DMS53 treated with DMSO at 0.1 percent for 48 hours (cell line): ENCODE measurements around the gene LRRC8E.
"Not testable (repeated sequence)": the region's sequence is repeated elsewhere in the genome, so short reads cannot be mapped to it uniquely, and the experiment has no call there.

Source experiments
- DNase-seq: peaks from one replicate; lab custom pipeline; 2025; ENCODE audit not compliant: unreplicated experiment; lab: John Stamatoyannopoulos, UW

Gene LRRC8E

DNA sequence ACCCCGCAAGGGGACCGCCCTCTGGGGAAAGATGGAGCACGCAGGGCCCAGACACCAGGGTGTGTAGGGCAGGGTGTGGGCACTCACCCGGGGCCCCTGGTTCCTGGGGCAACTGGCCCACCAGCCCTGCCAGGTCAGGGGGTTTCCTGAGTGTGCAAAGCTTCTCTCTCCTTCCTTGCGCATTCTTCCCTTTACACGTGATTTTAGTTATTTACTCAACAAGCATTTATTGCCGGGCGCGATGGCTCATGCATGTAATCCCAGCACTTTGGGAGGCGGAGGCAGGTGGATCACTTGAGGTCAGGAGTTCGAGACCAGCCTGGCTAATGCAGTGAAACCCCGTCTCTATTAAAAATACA is 34.6 kb upstream of the LRRC8E start:
- DNase-seq = no peak

- no peak for DNase-seq
Measured at GRCh38 chr19:7855426-7856108, 32.7 kb upstream of the LRRC8E start.

DNA sequence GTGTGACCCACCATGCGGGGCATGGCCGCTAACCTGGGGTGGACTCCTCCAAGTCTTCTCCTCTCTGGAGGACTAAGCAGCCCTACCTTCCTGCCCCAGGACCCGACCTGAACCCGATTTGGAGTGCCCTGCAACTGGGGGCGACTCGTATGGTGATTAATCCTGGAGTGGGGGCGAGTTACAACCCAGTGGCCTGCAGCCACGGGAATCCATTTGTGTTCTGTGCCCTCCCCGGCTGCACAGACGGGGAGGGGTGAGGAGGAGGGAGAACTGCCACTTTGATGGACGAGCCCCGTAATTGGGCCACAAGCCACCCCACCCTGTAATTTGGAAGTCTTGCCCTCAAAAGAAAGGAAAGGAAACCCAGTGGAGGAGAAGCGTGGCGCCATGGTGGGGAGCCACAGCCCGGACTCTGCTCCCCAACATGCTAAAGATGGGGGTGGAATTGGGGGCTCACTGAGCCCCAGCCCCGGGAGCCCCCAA is 32.2 kb upstream of the LRRC8E start:
- DNase-seq = no peak

DNA sequence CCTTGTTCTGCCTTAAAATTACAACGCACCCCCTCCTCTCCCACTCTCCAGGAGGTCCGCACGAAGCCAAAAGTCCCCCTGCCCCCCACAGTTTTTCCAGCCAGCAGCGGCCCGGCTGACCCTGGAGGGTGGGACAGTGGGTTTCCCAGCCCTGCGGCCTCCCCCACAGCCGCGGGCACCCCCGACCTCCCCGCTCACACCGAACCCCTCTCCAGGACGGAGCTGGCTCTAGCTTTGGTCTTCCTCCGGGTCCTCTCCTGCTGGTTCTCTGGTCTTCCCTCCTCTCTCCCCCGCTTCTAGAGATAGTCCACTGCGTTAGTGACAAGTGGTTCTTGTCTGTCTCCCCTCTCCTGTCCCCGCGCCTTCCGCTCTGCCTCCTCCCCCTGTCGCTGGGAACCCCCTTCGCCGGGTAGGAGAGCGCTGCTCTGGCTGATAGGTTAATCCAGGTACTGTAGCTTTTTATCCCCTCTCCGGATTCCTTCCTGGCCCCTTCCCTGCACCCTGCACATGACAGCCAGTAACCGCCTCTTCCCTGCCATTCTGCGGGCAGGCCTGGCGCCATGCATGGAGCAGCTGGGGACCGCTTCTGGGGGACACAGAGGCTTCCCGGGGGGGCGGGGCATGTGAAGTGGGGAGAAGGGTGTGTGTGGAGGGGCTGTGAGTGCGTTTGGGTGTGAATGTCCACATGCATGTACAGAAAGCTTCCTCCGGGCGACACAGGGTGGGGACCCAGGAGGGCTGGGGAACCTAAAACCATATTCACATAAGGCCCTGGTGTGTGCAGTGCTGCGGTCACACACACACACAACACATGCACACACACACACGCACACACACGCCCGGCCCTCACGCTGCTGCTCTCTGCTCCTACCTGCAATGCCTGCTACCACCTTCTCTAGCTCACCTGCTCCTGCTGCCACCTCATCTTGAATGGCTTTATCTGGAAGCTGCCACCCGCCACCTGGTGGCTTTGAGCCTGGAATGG is 31.3 kb upstream of the LRRC8E start:
- DNase-seq = no peak

DNA sequence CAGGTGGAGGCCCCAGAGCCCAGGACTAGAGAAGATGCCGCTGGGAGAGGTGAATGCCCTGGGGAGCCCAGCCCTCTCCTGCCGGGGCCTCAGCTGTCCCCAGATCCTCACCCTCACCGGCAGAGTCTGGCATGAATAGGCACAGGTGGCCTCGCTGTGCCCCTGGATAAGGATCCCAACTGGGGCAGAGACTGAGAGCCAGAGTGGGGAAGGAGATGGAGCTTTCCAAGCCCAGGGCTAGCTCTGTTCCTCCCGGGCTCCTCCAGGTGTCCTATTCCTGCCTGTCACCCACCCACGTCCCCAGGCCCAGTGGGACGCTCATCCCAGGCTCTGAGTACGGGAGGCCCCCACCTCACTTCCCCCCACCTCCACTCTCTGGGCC is 30.6 kb upstream of the LRRC8E start:
- peak; percentile 6 for DNase-seq

DNA sequence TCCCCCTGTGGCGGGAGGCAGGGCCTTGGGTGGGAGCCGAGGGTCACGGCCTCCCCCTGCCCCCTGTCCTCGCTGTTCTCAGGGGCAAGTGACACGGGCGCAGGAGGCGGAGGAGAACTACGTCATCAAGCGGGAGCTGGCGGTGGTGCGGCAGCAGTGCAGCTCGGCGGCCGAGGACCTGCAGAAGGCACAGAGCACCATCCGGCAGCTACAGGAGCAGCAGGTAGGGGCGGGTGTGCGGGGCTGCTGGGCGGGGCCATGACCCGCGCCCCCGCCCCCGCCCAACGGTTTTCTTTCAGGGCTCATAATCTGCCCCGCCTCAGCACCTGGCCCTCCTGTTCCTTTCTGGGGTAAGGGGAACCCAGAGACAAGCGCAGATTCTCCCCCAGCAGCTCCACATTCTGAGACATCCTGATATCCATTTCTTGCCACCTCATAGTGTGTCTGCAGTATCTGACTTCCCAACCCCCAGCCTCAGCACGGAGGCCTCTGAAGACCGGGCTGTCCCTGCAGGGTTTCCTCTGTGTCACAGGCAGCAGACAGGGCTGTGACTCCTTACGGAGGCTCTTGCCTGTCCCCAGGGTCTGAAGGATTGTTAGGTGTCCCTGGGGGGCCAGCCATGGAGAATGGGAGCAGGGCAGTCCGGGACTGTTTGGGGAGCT is 30.1 kb upstream of the LRRC8E start:
- DNase-seq = peak; percentile 13

DNA sequence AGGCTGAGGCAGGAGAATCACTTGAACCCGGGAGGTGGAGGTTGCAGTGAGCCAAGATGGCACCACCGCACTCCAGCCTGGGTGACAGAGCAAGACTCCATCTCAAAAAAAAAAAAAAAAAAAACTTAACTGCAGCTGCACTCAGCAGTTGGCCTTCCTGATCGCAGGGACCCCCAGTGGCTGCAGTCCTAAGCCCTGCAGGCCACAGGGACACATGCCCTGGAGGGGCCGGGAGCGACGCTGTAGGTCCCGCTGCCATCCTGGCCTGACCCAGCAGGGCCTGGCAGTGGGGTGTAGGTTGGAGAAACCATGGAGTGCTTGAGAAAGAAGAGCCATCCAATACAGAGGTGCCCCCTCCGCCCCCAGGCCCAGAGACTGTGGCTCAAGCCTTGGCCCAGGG is 29.2 kb upstream of the LRRC8E start:
- not testable (repeated sequence) for DNase-seq

DNA sequence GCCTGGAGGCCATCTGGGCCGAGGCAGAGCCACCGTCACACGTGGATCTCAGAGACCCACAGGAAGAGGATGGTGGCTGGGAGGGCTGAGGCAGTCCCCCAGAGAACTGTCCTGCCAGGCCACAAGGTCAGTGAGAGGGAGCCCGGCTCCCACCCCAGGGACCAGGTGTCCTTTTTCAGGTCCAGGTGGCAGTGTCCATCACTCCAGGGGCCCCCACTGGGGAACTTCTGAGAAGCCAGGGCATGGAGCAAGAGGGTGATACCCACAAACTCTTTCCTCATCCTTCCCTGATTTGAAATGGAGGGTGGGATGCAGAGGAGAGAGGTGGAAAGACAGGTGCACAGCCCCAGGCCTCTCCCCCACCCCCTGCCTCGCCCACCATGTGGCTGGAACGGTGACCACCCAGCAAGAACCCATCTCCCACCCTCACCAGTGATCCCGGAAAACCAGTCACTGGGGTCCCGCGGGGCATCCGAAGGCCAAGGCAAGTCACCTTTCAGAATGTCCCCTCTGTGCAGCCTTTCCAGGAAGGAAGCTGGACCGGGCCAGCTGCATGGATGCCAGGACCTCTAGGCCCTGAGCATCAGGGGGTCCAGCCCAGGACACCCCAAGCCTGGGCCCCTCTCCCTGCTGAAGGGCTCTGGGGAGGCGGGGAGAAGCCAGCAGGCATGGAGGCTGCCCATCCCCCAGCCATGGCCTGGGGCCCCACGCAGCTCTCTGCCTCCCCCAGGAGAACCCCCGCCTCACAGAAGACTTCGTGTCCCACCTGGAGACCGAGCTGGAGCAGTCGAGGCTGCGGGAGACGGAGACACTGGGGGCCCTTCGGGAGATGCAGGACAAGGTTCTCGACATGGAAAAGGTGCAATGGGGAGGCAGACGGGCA is 28.2 kb upstream of the LRRC8E start:
- DNase-seq = no peak

DNA sequence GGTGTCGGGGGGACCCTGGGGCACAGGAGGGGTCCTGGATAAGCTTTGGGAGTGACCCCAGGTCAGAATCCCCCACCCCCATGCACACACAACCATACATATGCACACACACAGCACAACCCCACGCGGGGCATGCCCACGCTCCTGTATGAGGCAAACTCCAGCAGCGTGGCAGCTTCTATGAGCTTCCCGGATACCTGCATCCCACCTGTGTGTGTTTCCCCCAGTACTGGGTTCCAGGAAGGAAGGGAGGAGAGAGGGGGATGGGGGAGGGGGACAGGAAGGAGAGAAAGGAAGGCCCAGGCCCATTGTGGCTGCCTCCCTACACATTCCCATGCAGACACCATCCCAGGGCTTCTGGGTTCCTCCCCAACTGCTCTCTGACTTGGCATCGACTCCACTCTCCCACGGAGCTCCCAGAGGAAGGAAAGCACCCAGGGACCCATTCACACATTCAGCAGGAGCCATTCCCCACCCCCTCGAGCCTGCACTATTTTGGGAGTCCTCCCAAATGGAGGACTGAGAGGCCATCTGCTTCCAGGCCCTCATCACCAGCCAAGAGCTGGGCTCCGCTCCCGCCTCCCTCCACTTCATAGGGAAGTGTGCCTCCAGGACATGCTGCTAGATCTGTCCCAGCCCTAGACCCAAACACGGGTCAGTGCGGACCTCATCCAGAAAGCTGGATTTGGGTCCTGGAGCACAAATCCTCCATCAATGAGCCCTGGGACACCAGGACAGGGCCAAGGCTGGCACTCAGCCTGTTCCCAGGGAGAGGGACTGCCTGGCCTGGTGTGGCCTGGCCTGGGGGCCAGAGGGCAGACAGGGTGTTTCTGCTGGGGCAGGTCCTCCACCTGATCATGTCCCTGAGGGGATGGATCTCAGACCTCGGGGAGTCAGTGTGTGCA is 27.3 kb upstream of the LRRC8E start:
- no peak for DNase-seq

GRCh38 chr19:7861619-7862412 is 26.5 kb upstream of the LRRC8E start:
- DNase-seq = no peak

DNA sequence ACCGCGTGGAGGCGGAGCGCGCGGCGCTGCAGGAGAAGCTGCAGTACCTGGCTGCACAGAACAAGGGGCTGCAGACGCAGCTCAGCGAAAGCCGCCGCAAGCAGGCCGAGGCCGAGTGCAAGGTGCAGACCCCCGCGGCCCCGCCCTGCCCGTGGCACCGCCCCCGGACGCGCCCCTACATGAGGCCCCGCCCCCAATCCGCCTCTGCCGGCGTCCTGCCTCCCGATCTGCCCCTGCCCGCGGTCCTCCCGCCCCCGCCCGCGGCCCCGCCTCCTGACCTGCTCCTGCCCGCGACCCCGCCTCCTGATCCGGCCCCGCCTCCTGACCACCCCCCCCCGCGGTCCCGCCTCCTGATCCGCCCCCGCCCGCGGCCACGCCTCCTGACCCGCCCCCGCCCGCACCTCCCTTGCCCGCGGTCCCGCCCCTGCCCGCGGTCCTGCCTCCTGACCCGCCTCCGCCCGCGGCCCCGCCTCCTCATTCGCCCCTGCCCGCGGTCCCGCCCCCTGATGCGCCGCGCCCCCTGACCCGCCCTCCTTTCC is 25.8 kb upstream of the LRRC8E start:
- peak; percentile 38 for DNase-seq

- peak; percentile 11 for DNase-seq
Measured at GRCh38 chr19:7863157-7863970, 24.9 kb upstream of the LRRC8E start.

- no peak for DNase-seq
Measured at GRCh38 chr19:7863971-7864689, 24.2 kb upstream of the LRRC8E start.

GRCh38 chr19:7864690-7865074 is 23.6 kb upstream of the LRRC8E start:
- DNase-seq = no peak

DNA sequence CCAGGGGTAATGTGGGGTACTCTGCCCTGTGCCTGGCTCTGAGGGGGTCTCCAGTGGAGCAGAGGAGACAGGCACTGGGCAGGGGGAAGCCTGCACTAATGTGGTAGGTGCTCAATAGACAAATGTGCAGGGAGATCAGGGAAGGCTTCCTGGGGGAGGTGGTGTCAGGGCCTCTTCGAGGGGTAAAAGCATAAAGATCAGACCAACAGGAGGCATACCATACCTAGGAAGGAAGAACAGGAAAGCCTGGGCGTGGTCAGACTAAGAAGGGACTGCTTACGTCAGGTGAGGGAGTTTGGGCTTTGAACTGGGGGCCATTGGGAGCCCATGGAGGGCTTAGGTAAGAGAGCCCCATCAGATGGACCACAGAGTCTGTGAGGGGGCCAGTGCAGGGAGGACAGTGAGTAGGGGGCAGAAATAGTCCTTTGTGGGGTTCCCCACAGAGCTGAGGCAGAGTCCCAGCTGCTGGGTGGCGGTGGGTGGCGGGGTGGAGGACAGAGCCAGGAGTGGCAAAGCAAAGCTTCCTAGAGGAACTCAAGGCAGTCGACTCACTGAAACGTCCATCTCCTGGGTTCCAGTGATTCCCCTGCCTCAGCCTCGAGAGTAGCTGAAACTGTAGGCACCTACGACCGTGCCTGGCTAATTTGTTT is 22.9 kb upstream of the LRRC8E start:
- DNase-seq = no peak

DNA sequence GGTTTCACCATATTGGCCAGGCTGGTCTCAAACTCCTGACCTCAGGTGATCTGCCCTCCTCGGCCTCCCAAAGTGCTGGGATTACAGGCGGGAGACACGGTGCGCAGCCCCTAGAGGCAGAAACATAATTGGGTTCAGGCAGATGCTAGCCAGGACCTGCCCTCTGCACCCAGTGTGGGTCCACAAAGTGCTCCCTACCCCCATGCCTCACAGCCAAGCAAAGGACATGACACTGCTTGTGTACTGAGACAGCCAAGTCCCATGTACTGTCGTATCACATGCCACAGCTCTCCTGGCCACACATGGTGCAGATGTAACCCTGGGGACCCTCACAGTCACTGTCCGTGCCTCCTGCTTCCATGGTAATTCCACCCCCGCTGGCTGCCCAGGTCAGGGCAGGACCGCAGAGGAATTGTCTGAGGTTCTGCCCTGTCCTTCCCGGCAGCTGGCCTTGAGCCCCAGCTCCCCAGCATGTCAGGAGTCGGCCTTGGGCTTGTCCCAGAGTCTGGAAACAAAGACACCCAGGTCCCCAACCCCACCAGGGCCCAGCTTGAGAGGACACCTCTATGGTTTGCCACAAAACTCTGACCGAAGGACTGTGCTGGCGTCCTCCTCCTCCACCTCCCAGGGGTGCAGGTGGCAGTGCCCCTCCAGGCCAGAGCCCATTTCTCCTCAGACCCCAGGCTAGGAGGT is 21.8 kb upstream of the LRRC8E start:
- DNase-seq = no peak
